OCI-LY7 (cell line): ENCODE results near the gene PLVAP. TPM values are rescaled to one million over a fixed set of nuclear protein-coding genes. Genes with fewer than 3 reads are reported as not detected.

Experiments used
- BruUV-seq: library from RNA; stranded (reverse); fragments of 400-500 nt; replicated peaks from 2 replicates; lab custom pipeline; 2021; lab: Mats Ljungman, UMichigan
- CTCF ChIA-PET: fragments of 300-600 bp; sonication (Branson Sonifier 250); formaldehyde crosslinking; loops from one replicate; lab custom pipeline; 2022; ENCODE audit warnings: antibody characterized with exemption; ENCODE audit not compliant: unreplicated experiment; lab: Charles Lee
- POLR2A ChIA-PET: fragments of 300-600 bp; sonication (Branson Sonifier 250); formaldehyde crosslinking; loops from one replicate; lab custom pipeline; 2022; ENCODE audit warnings: antibody characterized with exemption; lab: Charles Lee
- DNase-seq: peaks from one replicate; pipeline ENCODE4 v3.0.0-alpha.2; 2015; ENCODE audit warnings: low spot score
- H2AFZ ChIP-seq: fragments of 200-600 bp; sonication (generic), shearing (Covaris generic); 2 replicates; pipeline ENCODE4 v1.6.1; 2014; ENCODE audit warnings: mild to moderate bottlenecking, antibody characterized with exemption, low read length, moderate library complexity
- H3K27ac ChIP-seq: fragments of 200-600 bp; sonication (generic); 2 replicates; pipeline ENCODE4 v1.5.1; 2014; ENCODE audit warnings: mixed run types, low read depth, mild to moderate bottlenecking, moderate library complexity, low read length, inconsistent platforms; ENCODE audit not compliant: poor library complexity, severe bottlenecking
- H3K36me3 ChIP-seq: fragments of 200-600 bp; sonication (generic); 2 replicates; pipeline ENCODE4 v1.6.1; 2014; ENCODE audit warnings: mild to moderate bottlenecking, antibody characterized with exemption, low read length, moderate library complexity, mixed read lengths; ENCODE audit not compliant: insufficient read depth
- H3K4me1 ChIP-seq: fragments of 200-600 bp; sonication (generic); 2 replicates; pipeline ENCODE4 v1.5.1; 2014; ENCODE audit warnings: mild to moderate bottlenecking, low read length; ENCODE audit not compliant: insufficient read depth, poor library complexity, severe bottlenecking
- H3K4me2 ChIP-seq: fragments of 200-600 bp; sonication (generic); 2 replicates; pipeline ENCODE4 v1.6.1; 2014; ENCODE audit warnings: mild to moderate bottlenecking, low read length
- H3K4me3 ChIP-seq: fragments of 200-600 bp; sonication (generic); 2 replicates; pipeline ENCODE4 v1.5.1; 2014; ENCODE audit warnings: mild to moderate bottlenecking, low read depth, low read length; ENCODE audit not compliant: poor library complexity, severe bottlenecking
- H3K79me2 ChIP-seq: fragments of 200-600 bp; sonication (generic); 2 replicates; pipeline ENCODE4 v1.6.1; 2016; ENCODE audit warnings: low read depth, mild to moderate bottlenecking, low read length, moderate library complexity, mixed read lengths; ENCODE audit not compliant: insufficient read depth
- H3K9me2 ChIP-seq: fragments of 200-600 bp; sonication (generic); 2 replicates; pipeline ENCODE4 v1.6.1; 2016; ENCODE audit warnings: mild to moderate bottlenecking, low read length, mixed read lengths; ENCODE audit not compliant: insufficient read depth
- H3K9me3 ChIP-seq: fragments of 200-600 bp; sonication (generic); 2 replicates; pipeline ENCODE4 v1.6.1; 2014; ENCODE audit warnings: mild to moderate bottlenecking, mixed run types, low read length, mixed read lengths
- H4K20me1 ChIP-seq: fragments of 200-600 bp; sonication (generic); 2 replicates; pipeline ENCODE4 v1.6.1; 2014; ENCODE audit warnings: mild to moderate bottlenecking, antibody characterized with exemption, low read length, moderate library complexity, mixed read lengths; ENCODE audit not compliant: insufficient read depth
- CTCF ChIP-seq: fragments of 200-600 bp; sonication (generic); conservative IDR thresholded peaks from 2 replicates; pipeline ENCODE4 v1.5.1; 2014; ENCODE audit warnings: mild to moderate bottlenecking, antibody characterized with exemption, low read length, moderate library complexity, mixed read lengths
- EZH2phosphoT487 ChIP-seq: fragments of 200-600 bp; sonication (generic); IDR thresholded peaks from 2 replicates; pipeline ENCODE4 v1.6.1; 2018; ENCODE audit warnings: low read depth, borderline replicate concordance, mild to moderate bottlenecking, mixed run types, antibody characterized with exemption, low read length, moderate library complexity, mixed read lengths
- intact Hi-C: fragments of 100-400 bp; cut with micrococcal nuclease; formaldehyde crosslinking; loops from one replicate; pipeline ENCODE4 v1.10.0; 2022; ENCODE audit not compliant: unreplicated experiment
- total RNA-seq, 2 experiments: library from RNA; depleted of rRNA in 1 of 2; stranded (reverse); fragments of >200 nt in 1 of 2; shearing (Covaris generic) in 1 of 2; gene quantifications; 2 replicates each; pipeline ENCODE4 v1.2.3, GENCODE V29; 2014 to 2022

Gene PLVAP
- total RNA-seq, 2 experiments from 2014 or later, result 0.16 to 1.5 TPM

DNA sequence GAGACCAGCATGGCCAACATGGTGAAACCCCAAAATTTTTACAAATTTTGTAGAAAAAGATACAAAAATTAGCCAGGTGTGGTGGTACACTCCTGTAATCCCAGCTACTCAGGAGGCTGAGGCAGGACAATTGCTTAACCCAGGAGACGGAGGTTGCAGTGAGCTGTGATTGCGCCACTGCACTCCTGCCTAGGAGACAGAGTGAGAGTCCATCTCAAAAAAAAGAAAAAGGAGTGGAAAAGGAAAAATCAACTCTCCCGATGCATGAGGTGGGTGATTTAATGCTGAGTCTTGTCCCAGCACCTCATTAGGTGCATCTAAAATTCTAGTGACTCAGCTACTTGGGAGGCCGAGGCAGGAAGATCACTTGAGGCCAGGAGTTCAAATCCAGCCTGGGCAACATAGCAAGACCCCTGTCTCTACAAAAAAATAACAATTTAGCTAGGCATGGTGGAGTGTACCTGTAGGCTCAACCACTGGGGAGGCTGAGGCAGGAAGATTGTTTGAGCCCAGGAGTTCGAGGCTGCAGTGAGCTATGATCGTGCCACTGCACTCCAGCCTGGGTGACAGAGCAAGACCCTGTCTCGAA is 20.0 kb downstream of the PLVAP start:
- H3K4me3 ChIP-seq, result no peak overlapping the region
- DNase-seq, result no peak
- H3K36me3 ChIP-seq, result no peaks in the 10 kb centered on the region
- intact Hi-C loops, result no loop called here
- no peak overlapping the region for H3K27ac ChIP-seq
- H3K9me3 ChIP-seq, result no peaks in the 10 kb centered on the region
- no TSS peak for BruUV-seq
- H2AFZ ChIP-seq, result no peak overlapping the region
- no peaks in the 10 kb centered on the region for H4K20me1 ChIP-seq
- ChIA-PET CTCF (no interaction called here), POLR2A (interaction anchor here (0.7 kb wide), 1 partner anchor 19 kb away, joined by 3 read pairs; no protein-coding TSS in a partner anchor)
- H3K4me2 ChIP-seq, result no peak overlapping the region
- no peaks in the 10 kb centered on the region for H3K9me2 ChIP-seq
- TF ChIP-seq CTCF, result no peak
- TF ChIP-seq EZH2phosphoT487, result no peak
- H3K4me1 ChIP-seq, result no peaks in the 10 kb centered on the region
- H3K79me2 ChIP-seq, result no peaks in the 10 kb centered on the region

DNA sequence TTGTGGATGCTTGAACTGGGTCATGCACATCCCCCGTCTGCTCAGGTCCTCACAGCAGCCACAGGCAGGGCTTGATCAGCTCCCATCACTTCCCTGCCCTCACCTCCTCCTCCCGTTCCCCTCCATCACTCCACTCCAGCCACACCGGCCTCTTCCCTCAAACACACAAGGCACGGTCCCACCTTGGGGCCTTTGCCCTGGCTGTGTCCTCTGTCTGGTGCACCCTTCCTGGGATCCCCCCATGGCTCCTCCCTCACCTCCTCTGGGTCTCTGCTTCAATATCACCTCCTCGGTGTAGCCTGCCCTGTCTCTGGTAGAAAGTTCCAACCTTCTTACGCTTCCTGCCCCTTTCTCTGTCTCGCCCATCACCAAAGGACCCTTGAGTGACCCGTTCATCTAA is 23.8 kb downstream of the PLVAP start:
- H3K4me2 ChIP-seq, result no peak overlapping the region
- H3K9me3 ChIP-seq, result no peaks in the 10 kb centered on the region
- POLR2A ChIA-PET, result no interaction called here
- no peak overlapping the region for H3K27ac ChIP-seq
- no peaks in the 10 kb centered on the region for H3K9me2 ChIP-seq
- no peak for DNase-seq
- H2AFZ ChIP-seq, result no peak overlapping the region
- intact Hi-C loops, result no loop called here
- no peaks in the 10 kb centered on the region for H4K20me1 ChIP-seq
- CTCF ChIA-PET, result no interaction called here
- peaks cover 16% of the 10 kb centered on the region for H3K4me1 ChIP-seq
- no peaks in the 10 kb centered on the region for H3K36me3 ChIP-seq
- BruUV-seq, result no TSS peak
- TF ChIP-seq CTCF (no peak), EZH2phosphoT487 (no peak)
- no peak overlapping the region for H3K4me3 ChIP-seq
- no peaks in the 10 kb centered on the region for H3K79me2 ChIP-seq

- no peak overlapping the region for H3K27ac ChIP-seq
- no peaks in the 10 kb centered on the region for H3K36me3 ChIP-seq
- no peak overlapping the region for H3K4me3 ChIP-seq
- no TSS peak for BruUV-seq
- no peaks in the 10 kb centered on the region for H3K79me2 ChIP-seq
- DNase-seq, result no peak
- H2AFZ ChIP-seq, result no peak overlapping the region
- intact Hi-C loops, result no loop called here
- ChIA-PET CTCF (no interaction called here), POLR2A (no interaction called here)
- no peaks in the 10 kb centered on the region for H4K20me1 ChIP-seq
- TF ChIP-seq CTCF (no peak), EZH2phosphoT487 (no peak)
- H3K9me2 ChIP-seq, result no peaks in the 10 kb centered on the region
- H3K4me2 ChIP-seq, result no peak overlapping the region
- H3K9me3 ChIP-seq, result no peaks in the 10 kb centered on the region
- peaks cover 16% of the 10 kb centered on the region for H3K4me1 ChIP-seq
Observed at GRCh38 chr19:17352608-17353280, 24.4 kb downstream of the PLVAP start.
